Fibroblast of the aortic adventitia (primary cell): ENCODE data around the gene SCLY. TPM values are rescaled to one million over a fixed set of nuclear protein-coding genes. Genes with fewer than 3 reads are reported as not detected.

Experiments used
- DNase-seq: peaks from one replicate; pipeline ENCODE4 v3.0.0-alpha.2; 2010; ENCODE audit warnings: low read depth
- H3K4me3 ChIP-seq: 2 replicates; pipeline ENCODE4 v1.5.1; 2011; ENCODE audit warnings: low read depth, mild to moderate bottlenecking, control low read depth, low read length, moderate library complexity
- total RNA-seq: library from RNA; depleted of rRNA; stranded (reverse); fragments of >200 nt; gene quantifications from 2 replicates; pipeline ENCODE4 v1.2.3, GENCODE V29; 2012; ENCODE audit warnings: low replicate concordance
- TF ChIP-seq, protein P1 (sequence below): IDR thresholded peaks from 2 replicates; pipeline ENCODE4 v1.5.1; 2011; ENCODE audit warnings: mild to moderate bottlenecking, low read length, control low read depth, inconsistent platforms; ENCODE audit not compliant: insufficient read depth

Gene SCLY
- total RNA-seq, 1 donor = 13.0 TPM

DNA sequence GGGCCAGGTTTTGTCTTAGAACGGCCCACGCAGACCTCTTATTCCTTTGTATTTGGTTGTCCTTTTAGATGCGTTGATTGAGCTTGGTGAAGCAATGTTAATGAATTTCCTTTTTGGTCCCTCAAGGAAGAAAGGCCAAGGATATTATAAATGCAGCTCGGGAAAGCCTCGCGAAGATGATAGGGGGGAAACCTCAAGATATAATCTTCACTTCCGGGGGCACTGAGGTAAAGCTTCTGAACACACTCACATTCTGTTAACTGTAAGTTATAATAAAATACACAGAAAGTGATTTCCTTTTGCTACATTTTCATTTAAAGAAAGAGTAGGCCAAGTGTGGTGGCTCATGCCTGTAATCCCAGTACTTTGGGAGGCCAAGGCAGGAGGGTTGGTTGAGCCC lies 7.1 kb downstream of the SCLY start:
- TF ChIP-seq, protein P1, sequence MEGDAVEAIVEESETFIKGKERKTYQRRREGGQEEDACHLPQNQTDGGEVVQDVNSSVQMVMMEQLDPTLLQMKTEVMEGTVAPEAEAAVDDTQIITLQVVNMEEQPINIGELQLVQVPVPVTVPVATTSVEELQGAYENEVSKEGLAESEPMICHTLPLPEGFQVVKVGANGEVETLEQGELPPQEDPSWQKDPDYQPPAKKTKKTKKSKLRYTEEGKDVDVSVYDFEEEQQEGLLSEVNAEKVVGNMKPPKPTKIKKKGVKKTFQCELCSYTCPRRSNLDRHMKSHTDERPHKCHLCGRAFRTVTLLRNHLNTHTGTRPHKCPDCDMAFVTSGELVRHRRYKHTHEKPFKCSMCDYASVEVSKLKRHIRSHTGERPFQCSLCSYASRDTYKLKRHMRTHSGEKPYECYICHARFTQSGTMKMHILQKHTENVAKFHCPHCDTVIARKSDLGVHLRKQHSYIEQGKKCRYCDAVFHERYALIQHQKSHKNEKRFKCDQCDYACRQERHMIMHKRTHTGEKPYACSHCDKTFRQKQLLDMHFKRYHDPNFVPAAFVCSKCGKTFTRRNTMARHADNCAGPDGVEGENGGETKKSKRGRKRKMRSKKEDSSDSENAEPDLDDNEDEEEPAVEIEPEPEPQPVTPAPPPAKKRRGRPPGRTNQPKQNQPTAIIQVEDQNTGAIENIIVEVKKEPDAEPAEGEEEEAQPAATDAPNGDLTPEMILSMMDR = no peak
- DNase-seq = no peak

DNA sequence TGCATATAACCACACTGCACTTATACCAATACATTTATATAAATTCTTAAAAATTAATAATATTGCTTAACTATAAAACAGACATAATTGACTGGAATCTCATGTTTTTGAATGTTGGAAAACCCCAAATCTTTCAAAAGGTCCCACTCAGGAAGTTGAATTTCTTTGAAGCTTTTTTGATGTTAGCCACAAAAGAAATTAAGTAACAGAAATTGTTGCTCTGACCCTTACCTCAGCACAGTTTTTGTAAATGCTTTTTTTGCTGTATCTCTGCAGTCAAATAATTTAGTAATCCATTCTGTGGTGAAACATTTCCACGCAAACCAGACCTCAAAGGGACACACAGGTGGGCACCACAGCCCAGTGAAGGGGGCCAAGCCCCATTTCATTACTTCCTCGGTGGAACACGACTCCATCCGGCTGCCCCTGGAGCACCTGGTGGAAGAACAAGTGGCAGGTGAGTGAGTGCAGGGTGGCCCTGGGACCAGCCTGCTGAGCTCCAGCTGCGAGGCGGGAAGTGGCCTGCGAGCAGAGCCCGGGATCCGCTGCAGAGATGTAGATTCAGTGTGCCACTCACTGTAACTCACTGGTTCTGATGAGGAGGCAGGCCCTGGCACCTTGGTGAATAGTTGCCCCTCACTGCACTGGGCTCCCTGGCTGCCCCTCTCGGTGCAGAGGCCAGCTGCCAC lies 8.4 kb downstream of the SCLY start:
- no peak for DNase-seq
- TF ChIP-seq, protein P1 = no peak
- no peak overlapping the region for H3K4me3 ChIP-seq

More for the DNA sequence above, 7.1 kb downstream of the SCLY start:
- H3K4me3 ChIP-seq = no peak overlapping the region

DNA sequence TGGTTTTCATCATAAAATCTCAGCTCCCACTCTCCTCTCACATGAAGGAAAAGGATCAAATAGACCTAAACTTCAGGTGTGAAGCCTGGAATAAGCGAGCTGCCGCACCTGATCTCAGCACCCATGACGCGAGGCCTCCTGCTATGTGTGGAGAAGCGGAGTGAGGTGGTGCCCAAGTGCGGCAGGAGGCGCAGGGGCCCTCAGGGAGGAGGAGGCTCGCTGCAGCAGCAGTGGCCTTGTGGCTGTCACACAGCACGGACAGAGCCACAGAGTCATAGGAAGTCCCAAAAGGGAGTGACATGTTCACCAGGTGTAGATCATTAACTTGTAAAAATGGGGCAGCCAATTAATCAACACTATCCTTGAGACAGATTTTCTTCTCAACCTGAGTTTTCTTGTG lies 9.1 kb downstream of the SCLY start:
- no peak overlapping the region for H3K4me3 ChIP-seq
- TF ChIP-seq, protein P1 = no peak
- DNase-seq = no peak

DNA sequence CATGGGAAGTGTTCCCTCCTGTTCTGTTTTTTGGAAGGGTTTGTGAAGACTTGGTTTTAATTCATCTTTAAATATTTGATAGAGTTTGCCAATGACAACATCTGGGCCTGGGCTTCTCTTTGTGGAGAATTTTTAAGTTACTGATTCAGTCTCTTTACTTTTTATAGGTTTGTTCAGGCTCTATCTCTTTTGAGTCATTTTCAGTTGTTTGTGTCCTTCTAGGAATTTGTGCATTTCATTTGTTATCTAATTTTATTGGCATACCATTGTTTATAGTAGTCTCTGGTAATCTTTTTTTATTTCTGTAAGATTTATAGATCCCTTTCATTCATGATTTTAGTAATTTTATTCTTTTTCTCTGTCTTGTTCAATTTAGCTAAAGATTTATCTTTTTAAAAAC lies 14.6 kb downstream of the SCLY start:
- no peak for DNase-seq
- TF ChIP-seq, protein P1 = no peak
- no peak overlapping the region for H3K4me3 ChIP-seq

DNA sequence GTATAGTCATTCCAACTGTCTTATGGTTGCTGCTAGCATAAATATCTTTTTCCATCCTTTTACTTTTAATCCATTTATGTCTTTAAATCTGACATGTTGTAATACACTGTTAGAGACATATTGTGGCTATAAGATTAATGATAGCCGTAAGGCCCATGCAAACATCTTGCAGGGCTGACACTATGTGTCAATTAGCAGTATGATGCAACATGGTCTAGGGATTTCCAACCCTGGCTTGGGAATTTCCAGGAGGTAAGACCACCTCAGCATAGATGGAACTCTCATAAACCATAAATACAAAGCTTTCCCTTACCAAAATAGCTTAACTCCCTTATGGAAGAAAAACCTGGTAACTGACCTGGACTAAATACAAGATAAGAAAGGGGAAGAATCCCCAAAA lies 16.5 kb downstream of the SCLY start:
- H3K4me3 ChIP-seq = no peak overlapping the region
- no peak for DNase-seq
- TF ChIP-seq, protein P1 = no peak

DNA sequence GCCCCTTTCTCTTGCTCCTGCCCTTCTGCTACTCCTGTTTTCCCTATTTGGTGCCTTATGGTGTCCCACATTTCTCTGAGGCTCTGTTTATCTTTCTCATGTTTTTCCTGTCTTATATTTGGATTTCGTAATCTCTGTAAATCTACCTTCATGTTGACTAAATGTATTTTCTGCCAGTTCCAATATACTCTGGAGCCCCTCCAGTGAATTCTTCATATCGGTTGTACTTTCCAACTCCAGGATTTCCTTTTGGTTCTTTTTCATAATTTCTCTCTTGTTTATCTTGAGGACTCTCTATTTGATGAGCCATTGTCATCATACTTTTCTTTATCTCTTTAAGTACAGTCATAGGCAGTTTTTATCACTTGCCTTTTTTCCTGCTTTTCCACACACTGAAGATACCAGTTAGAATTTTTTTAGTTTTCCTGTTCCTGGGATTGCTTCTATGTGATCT lies 19.1 kb downstream of the SCLY start:
- DNase-seq = no peak
- H3K4me3 ChIP-seq = no peak overlapping the region
- TF ChIP-seq, protein P1 = no peak

DNA sequence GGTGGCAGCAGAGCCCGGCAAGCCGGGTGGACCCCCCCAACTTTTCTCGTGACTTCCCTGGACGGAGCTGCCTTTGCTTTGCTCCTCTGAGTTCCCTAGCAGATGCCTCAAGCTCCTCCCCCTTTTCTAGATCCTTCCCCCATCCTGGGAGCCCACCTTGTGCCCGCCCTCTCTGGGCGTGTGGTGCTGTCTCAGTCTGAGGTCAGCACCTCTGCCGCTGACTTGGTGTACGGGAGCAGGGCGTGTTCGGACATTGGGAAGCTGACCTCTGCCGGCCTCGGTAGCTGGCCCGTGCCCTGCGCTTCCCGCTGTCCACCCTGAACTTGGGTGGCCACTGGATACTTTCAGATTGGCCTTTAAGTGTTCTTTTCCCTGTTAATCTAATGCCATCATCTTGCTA lies 19.7 kb downstream of the SCLY start:
- TF ChIP-seq, protein P1 = no peak
- H3K4me3 ChIP-seq = no peak overlapping the region
- no peak for DNase-seq
